Measurements from ENCODE around the gene GPC4. TPM values are rescaled to one million over a fixed set of nuclear protein-coding genes. Genes with fewer than 3 reads are reported as not detected.
"Not testable (repeated sequence)": the region's sequence is repeated elsewhere in the genome, so short reads cannot be mapped to it uniquely, and the experiment has no call there.

GPC4 gene
- total RNA-seq, 1 donor from 2014 or later: 15.6 TPM

GRCh38 chrX:133330956-133331355 lies 84.3 kb downstream of the GPC4 start:
- Mint-ChIP-seq H3K27me3 (ENCODE audit: unreplicated experiment) (no peaks in the 10 kb centered on the region), H3K36me3 (ENCODE audit: low read depth, unreplicated experiment) (no peaks in the 10 kb centered on the region), H3K4me3 (ENCODE audit: unreplicated experiment) (no peak overlapping the region), H3K9me3 (ENCODE audit: unreplicated experiment) (no peaks in the 10 kb centered on the region), H3K4me1 (ENCODE audit: unreplicated experiment) (no peaks in the 10 kb centered on the region), H3K27ac (ENCODE audit: unreplicated experiment) (no peak overlapping the region)
- TF ChIP-seq CTCF (IDR thresholded peaks at IDR 0.05; ENCODE audit: unreplicated experiment): no peak
- no peak for DNase-seq (ENCODE audit: low spot score)

- no peaks in the 10 kb centered on the region for H3K27me3 Mint-ChIP-seq (ENCODE audit: unreplicated experiment)
- no peak overlapping the region for H3K4me3 Mint-ChIP-seq (ENCODE audit: unreplicated experiment)
- peaks cover 5% of the 10 kb centered on the region for H3K4me1 Mint-ChIP-seq (ENCODE audit: unreplicated experiment)
- TF ChIP-seq CTCF (IDR thresholded peaks at IDR 0.05; ENCODE audit: unreplicated experiment): no peak
- no peaks in the 10 kb centered on the region for H3K9me3 Mint-ChIP-seq (ENCODE audit: unreplicated experiment)
- DNase-seq (ENCODE audit: low spot score): no peak
- H3K36me3 Mint-ChIP-seq (ENCODE audit: low read depth, unreplicated experiment): no peaks in the 10 kb centered on the region
- H3K27ac Mint-ChIP-seq (ENCODE audit: unreplicated experiment): no peak overlapping the region
Measured at GRCh38 chrX:133325422-133325821, 89.9 kb downstream of the GPC4 start.

GRCh38 chrX:133323431-133323830 lies 91.9 kb downstream of the GPC4 start:
- DNase-seq (ENCODE audit: low spot score): no peak
- peaks cover 5% of the 10 kb centered on the region for H3K4me1 Mint-ChIP-seq (ENCODE audit: unreplicated experiment)
- no peaks in the 10 kb centered on the region for H3K36me3 Mint-ChIP-seq (ENCODE audit: low read depth, unreplicated experiment)
- no peak overlapping the region for H3K4me3 Mint-ChIP-seq (ENCODE audit: unreplicated experiment)
- TF ChIP-seq CTCF (IDR thresholded peaks at IDR 0.05; ENCODE audit: unreplicated experiment): no peak
- H3K27me3 Mint-ChIP-seq (ENCODE audit: unreplicated experiment): no peaks in the 10 kb centered on the region
- no peak overlapping the region for H3K27ac Mint-ChIP-seq (ENCODE audit: unreplicated experiment)
- H3K9me3 Mint-ChIP-seq (ENCODE audit: unreplicated experiment): no peaks in the 10 kb centered on the region

- H3K36me3 Mint-ChIP-seq (ENCODE audit: low read depth, unreplicated experiment); H3K4me3 Mint-ChIP-seq (ENCODE audit: unreplicated experiment); H3K27ac Mint-ChIP-seq (ENCODE audit: unreplicated experiment); H3K27me3 Mint-ChIP-seq (ENCODE audit: unreplicated experiment); DNase-seq (ENCODE audit: low spot score); H3K4me1 Mint-ChIP-seq (ENCODE audit: unreplicated experiment); H3K9me3 Mint-ChIP-seq (ENCODE audit: unreplicated experiment): not testable (repeated sequence)
Measured at GRCh38 chrX:133322269-133322668, 93.0 kb downstream of the GPC4 start.

- TF ChIP-seq CTCF (IDR thresholded peaks at IDR 0.05; ENCODE audit: unreplicated experiment): no peak
- Mint-ChIP-seq H3K27me3 (ENCODE audit: unreplicated experiment) (no peaks in the 10 kb centered on the region), H3K4me1 (ENCODE audit: unreplicated experiment) (peaks cover 5% of the 10 kb centered on the region), H3K36me3 (ENCODE audit: low read depth, unreplicated experiment) (no peaks in the 10 kb centered on the region), H3K9me3 (ENCODE audit: unreplicated experiment) (no peaks in the 10 kb centered on the region), H3K27ac (ENCODE audit: unreplicated experiment) (no peak overlapping the region), H3K4me3 (ENCODE audit: unreplicated experiment) (no peak overlapping the region)
- DNase-seq (ENCODE audit: low spot score): no peak
Measured at GRCh38 chrX:133321451-133321850, 93.8 kb downstream of the GPC4 start.

- no peaks in the 10 kb centered on the region for H3K27me3 Mint-ChIP-seq (ENCODE audit: unreplicated experiment)
- H3K4me1 Mint-ChIP-seq (ENCODE audit: unreplicated experiment): peaks cover 16% of the 10 kb centered on the region
- no peak overlapping the region for H3K4me3 Mint-ChIP-seq (ENCODE audit: unreplicated experiment)
- no peaks in the 10 kb centered on the region for H3K9me3 Mint-ChIP-seq (ENCODE audit: unreplicated experiment)
- no peak for TF ChIP-seq CTCF (IDR thresholded peaks at IDR 0.05; ENCODE audit: unreplicated experiment)
- no peak overlapping the region for H3K27ac Mint-ChIP-seq (ENCODE audit: unreplicated experiment)
- DNase-seq (ENCODE audit: low spot score): no peak
- no peaks in the 10 kb centered on the region for H3K36me3 Mint-ChIP-seq (ENCODE audit: low read depth, unreplicated experiment)
Measured at GRCh38 chrX:133314281-133314680, 101.0 kb downstream of the GPC4 start.

Data from endothelial cell (in vitro differentiated cells).